HCT116 (cell line): ENCODE results near the gene SNAP91.

ENCODE experiments used
- ATF3 ChIP-seq: IDR thresholded peaks from 2 replicates; pipeline ENCODE4 v1.6.1; 2012
- CEBPB ChIP-seq: IDR thresholded peaks from 2 replicates; pipeline ENCODE4 v1.6.1; 2012; ENCODE audit warnings: low read depth
- CTCF ChIP-seq, 3 experiments: fragments of 200-600 bp in 1 of 3; sonication (generic) in 1 of 3; IDR thresholded peaks in 2 of 3; conservative IDR thresholded peaks in 1 of 3; 2 replicates each; pipeline ENCODE4 v1.5.1; 2012 to 2017; ENCODE audit warnings: low read depth in 2 of 3, low read length in 2 of 3, antibody characterized with exemption in 1 of 3, borderline replicate concordance in 1 of 3, control low read depth in 1 of 3, mild to moderate bottlenecking in 1 of 3, mixed read lengths in 1 of 3, mixed run types in 1 of 3, moderate library complexity in 1 of 3; ENCODE audit not compliant: insufficient read depth in 1 of 3
- ELF1 ChIP-seq: IDR thresholded peaks from 2 replicates; pipeline ENCODE4 v1.6.1; 2012; ENCODE audit warnings: low read depth, borderline replicate concordance
- EZH2 ChIP-seq: fragments of 200-600 bp; sonication (generic); IDR thresholded peaks from 2 replicates; pipeline ENCODE4 v1.6.1; 2017; ENCODE audit warnings: antibody characterized with exemption, mixed run types
- FOSL1 ChIP-seq: IDR thresholded peaks from 2 replicates; pipeline ENCODE4 v1.6.1; 2012; ENCODE audit warnings: low read depth
- POLR2A ChIP-seq: IDR thresholded peaks from 2 replicates; pipeline ENCODE4 v1.7.0; 2011; ENCODE audit warnings: borderline replicate concordance; ENCODE audit not compliant: insufficient read depth, insufficient read length; ENCODE audit errors: extremely low read depth
- POLR2AphosphoS5 ChIP-seq: IDR thresholded peaks from 2 replicates; pipeline ENCODE4 v1.6.1; 2011; ENCODE audit warnings: mild to moderate bottlenecking, low read depth, low read length, moderate library complexity
- REST ChIP-seq: IDR thresholded peaks from 2 replicates; pipeline ENCODE4 v1.6.1; 2012; ENCODE audit warnings: low read depth
- ZNF274 ChIP-seq: fragments of 200-500 bp; sonication (Bioruptor generic); IDR thresholded peaks from 2 replicates; pipeline ENCODE4 v1.6.1; 2014; ENCODE audit warnings: mild to moderate bottlenecking, low read depth, low read length, inconsistent platforms

- TF ChIP-seq REST (no peak), FOSL1 (no peak), CTCF (IDR thresholded peaks at IDR 0.05 in 2 of 3, conservative IDR thresholded peaks at IDR 0.05 in 1 of 3; ENCODE audit: borderline replicate concordance in 1 of 3, insufficient read depth in 1 of 3, low read depth in 2 of 3, low read length in 2 of 3) (no peak), ZNF274 (no peak), ELF1 (no peak), POLR2A (no peak), POLR2AphosphoS5 (no peak), EZH2 (no peak), ATF3 (no peak), CEBPB (no peak)
Observed at GRCh38 chr6:83702077-83702476, 6.8 kb downstream of the SNAP91 start.
